PC-3 (cell line): ENCODE results near the gene POLR3B.

ENCODE experiments used
- CTCF ChIP-seq: fragments of 300-600 bp; sonication (generic); conservative IDR thresholded peaks from 2 replicates; pipeline ENCODE4 v1.5.1; 2017; ENCODE audit warnings: antibody characterized with exemption, low read depth, mild to moderate bottlenecking, low read length
- EZH2 ChIP-seq: fragments of 300-600 bp; sonication (generic); IDR thresholded peaks from one replicate; pipeline ENCODE4 v1.6.1; 2017; ENCODE audit warnings: antibody characterized with exemption, mild to moderate bottlenecking, low read length; ENCODE audit not compliant: unreplicated experiment
- EZH2phosphoT487 ChIP-seq: fragments of 300-600 bp; sonication (generic); IDR thresholded peaks from 2 replicates; pipeline ENCODE4 v1.6.1; 2018; ENCODE audit warnings: mild to moderate bottlenecking, antibody characterized with exemption, low read length, borderline replicate concordance

DNA sequence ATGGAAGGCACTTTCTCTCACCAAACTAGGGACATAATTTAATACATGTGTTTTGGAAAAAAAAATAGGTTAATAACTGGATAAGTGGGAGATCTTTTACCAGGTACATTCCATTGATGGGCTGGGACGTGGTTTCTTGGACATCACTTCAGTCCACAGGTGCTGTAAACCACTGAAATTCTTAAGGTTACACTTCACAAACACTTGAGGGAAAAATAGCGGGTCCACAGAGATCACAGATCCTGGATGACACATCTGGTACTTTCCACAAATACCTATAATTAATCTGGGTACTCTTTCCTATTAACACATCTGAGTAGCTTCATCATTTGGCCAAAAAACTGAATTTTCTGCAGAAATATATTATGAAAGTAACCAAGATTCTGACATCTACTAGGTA is 85.0 kb downstream of the POLR3B start:
- TF ChIP-seq EZH2phosphoT487, result no peak
- no peak for TF ChIP-seq EZH2
- no peak for TF ChIP-seq CTCF
